Measurements from ENCODE around the gene PATE1.
"Not testable (repeated sequence)": the region's sequence is repeated elsewhere in the genome, so short reads cannot be mapped to it uniquely, and the experiment has no call there.

The PATE1 gene, protein sequence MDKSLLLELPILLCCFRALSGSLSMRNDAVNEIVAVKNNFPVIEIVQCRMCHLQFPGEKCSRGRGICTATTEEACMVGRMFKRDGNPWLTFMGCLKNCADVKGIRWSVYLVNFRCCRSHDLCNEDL

DNA sequence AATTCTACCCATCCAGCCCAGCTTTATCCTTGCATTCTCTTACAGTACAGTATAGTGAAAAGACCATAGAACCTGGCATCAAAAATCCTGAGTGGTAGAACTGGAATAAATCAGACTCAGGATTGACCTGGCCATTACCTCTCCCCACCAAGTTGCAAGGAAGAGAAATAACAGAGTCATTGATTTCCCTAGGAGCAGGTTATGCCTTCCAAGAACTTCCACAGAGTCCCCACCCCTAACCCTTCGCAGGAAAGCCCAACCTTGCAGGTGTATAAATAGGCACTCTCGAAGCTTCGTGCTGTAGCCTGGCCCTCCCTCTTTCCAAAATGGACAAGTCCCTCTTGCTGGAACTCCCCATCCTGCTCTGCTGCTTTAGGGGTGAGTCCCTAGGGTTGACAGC, at the start of gene PATE1:
Gene PATE1 (plus strand): TSS at position 301 of the 400 bp plus-strand sequence. CDS start 26 bp downstream, at position 327.
- DNase-seq, result no peak

DNA sequence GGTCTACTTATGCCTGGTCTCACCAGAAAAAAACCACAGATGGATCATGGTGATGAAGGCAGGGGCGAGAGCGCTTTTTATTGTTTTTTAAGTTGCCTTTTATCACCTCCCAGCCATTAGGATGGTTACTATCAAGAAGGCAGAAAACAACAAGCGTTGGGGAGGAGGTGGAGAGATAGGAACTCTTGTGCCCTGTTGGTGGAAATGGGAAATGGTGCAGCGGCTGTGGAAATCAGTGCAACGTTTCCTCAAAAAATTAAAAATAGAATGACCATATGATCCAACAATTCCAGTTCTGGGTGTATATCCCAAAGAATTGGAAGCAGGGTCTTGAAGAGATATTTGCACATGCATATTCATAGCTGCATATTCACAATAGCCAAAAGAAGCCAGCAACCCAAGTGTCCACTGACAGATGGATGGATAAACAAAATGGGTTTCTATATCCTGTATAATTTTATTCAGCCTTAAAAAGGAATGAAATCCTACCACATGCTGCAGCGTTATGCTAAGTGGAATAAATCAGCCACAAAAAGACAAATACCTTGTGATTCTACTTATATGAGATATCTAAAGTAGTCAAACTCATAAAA, 45.0 kb upstream of the PATE1 start:
- no peak for DNase-seq

DNA sequence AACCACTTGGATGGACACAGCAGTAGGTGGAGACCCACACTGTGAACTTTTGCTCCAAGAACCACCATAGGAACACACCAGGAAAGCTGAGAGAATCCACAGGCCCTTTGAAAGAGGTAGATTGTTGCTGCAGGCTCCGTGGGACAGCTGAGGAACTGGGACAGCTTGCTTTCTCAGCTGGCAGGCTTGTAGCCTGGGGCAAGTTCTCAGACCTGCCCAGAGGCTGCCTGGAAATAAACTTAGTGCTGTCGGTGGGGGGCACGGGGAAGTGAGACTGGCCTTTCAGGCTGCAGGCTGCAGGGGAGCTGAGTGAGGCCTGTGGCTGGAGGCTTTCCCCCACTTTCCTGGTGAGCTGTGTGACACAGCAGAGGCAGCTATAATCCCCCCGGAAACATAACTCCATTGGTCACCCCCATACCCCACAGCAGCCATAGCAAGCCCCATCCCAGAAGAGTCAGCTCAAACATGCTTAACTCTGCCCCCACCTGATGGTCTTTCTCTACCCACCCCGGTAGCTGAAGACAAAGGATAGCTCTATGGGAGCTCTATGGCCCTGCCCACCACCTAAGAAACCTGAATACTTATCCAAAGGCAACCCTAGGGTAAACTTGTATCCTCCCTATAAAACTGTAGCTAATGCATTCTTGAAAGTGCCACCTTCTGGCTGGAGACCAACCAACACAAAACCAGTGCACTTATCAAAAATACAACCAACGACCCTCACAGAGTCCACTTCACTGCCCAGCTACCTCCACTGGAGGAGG, 44.0 kb upstream of the PATE1 start:
- DNase-seq, result no peak

DNA sequence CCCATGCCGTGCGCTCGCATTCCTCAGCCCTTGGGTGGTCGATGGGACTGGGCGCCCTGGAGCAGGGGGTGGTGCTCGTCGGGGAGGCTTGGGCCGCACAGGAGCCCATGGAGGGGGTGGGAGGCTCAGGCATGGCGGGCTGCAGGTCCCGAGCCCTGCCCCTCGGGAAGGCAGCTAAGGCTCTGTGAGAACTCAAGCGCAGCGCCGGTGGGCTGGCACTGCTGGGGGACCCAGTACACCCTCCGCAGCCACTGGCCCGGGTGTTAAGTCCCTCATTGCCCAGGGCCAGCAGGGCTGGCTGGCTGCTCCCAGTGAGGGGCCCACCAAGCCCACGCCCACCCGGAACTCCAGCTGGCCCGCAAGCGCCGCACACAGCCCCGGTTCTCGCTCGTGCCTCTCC, 41.4 kb upstream of the PATE1 start:
- DNase-seq, result not testable (repeated sequence)

DNA sequence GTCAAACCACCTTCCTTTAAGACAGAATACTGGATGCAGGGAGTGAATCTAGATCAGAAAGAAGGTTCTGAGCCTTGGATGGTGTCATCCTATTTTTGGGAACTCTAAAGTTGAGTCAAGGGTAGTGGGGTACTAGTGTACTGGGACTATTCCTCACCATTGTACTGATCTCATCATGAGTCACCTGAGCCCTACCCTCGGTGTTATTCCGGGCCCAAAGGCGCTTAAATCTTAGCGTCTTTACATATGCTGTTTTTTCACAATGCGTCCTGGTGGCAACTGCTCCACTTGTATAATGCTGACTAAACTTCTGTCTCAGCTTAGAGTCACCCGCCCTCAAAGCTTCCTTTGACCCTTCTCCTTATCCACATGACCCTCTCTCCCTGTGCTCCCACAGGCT, 25.3 kb upstream of the PATE1 start:
- no peak for DNase-seq

DNA sequence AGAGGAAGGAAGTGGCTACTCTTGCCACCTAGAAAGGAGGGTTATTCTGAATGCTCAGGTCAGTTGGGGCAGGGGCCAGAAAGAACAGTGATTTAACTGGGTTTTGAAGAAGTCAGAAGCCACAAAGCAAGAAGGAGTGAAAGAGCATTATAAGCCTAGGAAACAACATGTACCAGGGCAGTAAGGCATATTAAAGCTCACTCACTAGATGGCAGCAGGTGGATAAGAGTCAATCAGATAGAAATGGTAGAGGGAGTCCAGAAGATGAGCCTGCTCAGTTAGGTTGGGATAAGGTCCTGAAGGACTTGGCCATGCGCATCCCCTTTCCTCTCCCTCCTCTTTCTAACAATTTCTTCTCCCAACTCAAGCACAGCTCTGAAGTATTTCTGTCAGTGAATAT, 22.0 kb upstream of the PATE1 start:
- DNase-seq, result no peak

DNA sequence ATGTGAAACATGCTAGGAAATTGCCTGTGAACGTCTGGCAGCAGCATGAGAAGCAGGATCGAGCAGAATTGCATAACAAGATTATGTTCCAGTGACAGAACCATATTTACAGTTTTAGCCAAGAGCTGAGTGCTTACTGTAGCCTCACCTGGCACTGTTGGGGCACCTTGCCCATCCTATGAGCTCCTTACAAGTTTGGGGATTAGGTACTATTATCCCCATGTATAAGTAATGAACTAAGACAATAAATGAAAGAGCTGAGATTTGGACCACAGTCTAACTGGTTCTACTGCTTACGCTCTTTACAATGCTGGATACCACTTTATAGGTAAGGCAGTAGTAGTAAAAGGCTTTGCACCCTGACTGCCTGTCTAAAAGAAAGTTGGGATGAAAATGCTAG, 17.1 kb upstream of the PATE1 start:
- no peak for DNase-seq

DNA sequence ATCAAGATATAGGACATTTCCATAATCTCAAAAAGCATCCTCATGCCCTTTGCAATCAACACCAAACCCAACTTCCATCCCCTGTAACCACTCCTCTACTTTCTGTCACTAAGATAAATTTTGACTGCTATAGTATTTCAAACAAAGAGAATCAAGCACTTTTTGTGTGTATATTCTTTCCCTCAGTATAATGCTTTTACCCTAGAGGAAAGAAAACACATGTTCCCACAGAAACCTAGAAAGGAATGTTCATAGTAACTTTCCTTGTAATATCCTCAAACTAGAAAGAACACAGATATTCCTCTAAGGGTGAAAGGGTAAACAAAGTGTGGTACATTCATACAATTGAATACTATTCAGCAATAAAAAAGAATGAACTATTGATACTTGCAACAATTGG, 5.5 kb upstream of the PATE1 start:
- no peak for DNase-seq

DNA sequence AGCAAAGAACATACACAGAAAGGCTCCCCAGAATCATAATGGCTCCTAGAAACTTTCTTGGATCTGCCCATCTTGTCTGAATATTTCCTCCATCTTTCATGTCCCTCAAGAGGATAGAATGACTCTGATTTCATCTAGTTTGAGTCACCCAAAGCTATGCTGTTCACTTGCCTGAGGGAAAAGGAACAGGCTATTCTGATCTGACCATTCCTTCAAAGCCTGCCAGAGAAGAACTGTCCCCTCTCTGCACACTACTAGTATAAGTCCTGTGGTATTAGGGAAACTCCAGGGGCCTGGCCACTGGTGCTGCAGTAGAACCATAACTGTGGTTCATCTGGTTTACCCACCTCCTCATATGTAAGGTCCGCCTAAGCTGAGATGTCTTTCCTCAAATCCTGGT, 2.4 kb upstream of the PATE1 start:
- DNase-seq, result no peak

DNA sequence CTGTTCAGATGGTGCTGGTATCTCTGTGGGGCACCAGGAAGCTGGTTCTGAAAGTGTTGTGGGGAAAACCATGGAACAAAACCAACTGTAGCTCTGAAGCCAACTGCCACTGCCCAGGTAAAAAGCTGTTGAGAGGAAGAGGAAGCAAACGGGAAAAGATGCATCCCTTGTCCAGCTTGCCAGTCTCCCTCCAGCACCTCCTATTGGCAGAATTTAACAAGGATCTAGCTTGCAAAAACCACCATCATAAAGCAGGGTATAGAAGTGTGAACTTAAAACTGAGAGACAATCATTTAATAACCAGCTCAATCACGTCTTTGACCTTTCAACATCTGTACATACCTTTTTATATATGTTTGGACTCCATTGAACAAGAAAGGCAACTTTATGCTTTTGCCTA, 4.5 kb downstream of the PATE1 start:
- DNase-seq, result no peak

DNA sequence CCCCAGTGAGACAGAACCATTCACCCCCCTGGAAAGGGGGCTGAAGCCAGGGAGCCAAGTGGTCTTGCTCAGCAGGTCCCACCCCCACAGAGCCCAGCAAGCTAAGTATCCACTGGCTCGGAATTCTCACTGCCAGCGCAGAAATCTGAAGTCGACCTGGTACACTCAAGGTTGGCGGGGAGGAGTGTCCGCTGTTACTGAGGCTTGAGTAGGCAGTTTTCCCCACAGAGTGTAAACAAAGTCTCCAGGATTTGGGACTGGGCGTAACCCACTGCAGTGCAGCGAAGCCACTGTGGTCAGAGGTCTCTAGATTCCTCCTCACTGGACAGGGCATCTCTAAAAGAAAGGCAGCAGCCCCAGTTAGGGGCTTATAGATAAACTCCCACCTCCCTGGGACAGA, 10.0 kb downstream of the PATE1 start:
- no peak for DNase-seq

DNA sequence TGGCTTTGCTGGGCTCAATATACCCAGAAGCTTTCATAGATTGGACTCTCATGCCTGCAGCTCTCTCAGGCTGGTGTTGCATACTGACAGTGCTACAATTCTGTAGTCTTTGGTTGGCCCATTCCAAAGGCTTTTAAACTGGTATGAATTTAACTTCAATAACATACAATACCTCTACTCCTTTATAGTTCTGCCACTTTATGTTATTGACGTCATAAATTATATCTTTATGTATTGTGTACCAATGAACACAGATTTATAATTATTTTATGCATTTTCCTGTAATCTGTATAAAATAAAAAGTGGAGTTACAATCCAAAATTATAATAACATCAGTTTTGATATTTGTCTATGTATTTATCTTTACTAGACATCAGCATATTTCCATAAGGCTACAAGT, 16.4 kb downstream of the PATE1 start:
- DNase-seq, result no peak

DNA sequence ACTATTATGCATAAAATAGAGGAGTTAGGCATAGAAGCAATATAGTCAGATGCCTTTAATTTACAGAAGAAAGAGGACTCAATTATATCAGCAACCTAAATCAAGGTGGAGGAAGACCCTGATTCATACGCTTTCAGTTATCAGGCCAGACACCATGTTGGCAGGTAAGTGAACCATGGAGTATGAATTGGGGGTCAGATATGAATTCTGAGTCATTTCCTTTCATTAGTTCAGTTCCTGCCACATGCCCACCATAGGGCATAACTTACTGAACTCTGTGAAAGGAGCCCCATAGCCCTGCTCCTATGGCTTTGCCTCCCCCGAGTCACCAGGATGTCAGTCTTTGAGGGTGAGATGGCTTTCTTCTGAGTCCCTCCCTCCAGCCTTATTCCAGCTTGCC, 17.4 kb downstream of the PATE1 start:
- DNase-seq, result no peak

DNA sequence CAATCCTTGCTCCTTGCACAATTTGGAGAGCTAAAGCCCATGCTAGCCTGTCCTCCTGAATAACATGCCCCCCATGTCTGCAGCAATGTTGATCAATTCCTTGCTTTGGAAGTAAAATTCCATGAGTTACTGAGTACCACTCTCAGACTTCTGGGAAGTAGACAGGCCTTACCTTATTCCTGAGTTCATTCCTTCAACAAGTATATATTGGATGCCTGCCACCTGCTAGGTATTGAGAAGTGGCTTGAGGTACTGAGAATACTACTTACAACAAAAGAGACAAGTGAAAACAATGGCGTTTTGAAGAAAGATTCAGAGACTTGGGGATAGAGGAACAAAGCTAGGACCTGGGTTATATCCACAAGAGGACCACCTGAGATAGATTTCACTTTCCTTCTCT, 20.2 kb downstream of the PATE1 start:
- no peak for DNase-seq

DNA sequence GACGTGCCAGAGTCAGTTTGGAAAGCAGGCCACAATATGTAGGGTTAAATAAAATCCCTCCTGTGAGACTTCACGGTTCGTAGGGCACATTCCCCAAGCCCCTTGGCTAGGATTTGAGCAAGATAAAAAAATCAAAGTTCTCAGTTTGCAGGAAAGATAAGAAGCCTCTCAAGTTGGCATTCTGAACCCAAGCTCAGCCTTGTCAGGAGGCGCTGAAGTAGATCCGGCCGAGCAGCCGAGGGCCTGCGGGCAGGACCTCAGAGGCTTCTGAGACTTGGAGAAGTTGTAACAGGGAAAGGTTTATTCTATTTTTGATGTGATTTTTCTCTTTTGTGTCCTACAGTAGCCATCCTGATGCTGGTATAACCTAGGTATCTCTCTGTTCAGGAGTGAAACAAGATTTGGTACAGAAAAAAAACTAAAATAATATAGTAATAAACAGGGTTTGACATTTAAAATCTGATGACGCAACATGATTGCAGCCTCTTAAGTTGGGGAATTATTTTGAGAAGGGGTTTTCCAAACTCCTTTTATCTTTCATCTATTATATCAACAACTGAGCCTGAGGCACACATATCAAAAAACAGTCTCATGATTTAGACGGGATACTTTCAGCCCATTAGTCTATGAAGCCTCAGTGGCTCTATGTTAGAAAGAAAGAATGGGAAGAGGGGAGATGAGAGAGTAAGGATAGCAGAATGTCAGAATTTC, 22.4 kb downstream of the PATE1 start:
- DNase-seq, result no peak

DNA sequence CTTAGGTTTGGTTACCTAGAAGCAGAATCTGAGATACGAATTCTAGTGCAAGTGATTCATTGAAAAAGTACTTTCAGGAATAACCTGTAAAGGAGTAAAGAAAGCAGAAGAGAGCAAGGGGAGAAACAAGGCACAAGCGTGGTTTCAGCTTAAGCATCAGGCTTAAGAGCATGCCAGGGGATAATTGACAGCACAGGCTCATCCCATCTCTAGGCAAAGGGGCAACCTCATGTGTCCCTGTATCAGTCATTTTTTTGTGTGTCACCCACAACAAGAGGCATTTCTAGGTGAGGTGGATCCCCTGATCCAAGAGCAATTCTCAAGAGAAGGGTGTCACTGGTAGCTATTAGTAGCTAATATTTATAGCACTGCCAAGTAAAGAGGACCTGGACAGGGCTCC, 24.5 kb downstream of the PATE1 start:
- DNase-seq, result no peak

DNA sequence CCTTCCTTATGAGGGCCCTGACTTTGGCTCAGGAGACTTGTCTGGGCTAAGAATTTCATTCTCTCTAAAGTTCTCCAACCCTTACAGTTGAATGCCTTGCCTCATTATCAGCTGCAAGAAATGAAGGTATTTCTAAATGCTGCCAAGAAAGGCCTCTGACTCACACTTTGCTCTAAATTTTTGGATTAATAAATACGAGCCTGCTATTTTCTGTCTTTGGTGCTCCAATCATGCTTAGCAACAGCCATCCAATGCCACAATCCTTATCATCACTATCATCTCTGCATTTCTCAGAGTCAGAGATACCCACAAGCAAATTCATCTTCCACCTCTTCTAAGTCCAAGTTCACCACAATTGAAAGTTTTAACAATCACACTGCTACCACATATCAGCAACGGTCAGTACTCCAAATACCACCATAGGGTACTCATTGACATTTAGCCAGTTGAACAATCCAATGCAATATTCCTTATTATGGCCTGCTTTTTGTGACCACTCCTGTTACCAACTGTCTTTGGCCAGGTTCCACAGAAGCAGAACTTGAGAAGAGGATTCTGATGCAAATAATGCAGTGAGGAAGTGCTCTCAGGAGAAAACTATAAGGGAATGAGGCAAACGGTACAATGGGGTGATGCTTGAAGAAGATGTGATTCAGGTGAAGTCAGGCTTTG, 26.9 kb downstream of the PATE1 start:
- no peak for DNase-seq

DNA sequence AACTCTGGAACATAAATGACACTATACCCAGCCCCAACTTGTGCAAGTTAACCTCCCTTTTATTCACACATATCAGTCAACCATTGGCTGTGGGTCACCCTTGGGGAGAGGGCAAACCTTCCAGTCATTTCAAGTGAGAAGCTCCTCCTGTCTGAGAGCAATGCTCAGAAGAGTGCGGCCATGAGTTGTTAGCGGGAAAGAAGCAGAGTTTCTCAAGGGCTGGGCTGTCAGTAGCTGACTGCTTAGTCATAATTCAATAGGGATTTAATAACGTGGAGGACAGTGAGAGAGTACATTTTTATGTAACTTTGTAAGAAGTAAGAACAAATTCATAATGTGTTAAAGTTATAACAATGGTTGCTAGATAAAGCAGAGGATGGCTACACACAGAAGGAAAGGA, 27.4 kb downstream of the PATE1 start:
- DNase-seq, result no peak

DNA sequence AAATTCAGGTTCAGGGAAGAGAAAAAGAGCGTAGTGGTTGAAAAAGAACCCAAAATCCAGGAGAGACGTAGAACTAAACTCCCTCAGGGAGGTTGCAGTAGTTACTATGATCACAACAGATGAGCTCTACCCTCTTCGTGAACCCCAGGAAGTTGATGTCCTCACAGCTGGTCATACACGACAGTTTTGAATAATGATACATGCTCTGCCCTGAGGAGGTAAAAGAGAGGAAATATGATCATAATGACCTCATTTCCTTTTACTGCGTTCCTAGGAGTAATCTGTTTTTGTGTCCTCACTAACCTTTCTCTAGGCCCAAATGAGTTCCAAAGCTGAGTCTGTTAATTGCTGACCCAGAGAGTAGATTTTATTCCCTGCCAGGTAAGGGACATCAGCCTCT, 31.2 kb downstream of the PATE1 start:
- DNase-seq, result no peak

DNA sequence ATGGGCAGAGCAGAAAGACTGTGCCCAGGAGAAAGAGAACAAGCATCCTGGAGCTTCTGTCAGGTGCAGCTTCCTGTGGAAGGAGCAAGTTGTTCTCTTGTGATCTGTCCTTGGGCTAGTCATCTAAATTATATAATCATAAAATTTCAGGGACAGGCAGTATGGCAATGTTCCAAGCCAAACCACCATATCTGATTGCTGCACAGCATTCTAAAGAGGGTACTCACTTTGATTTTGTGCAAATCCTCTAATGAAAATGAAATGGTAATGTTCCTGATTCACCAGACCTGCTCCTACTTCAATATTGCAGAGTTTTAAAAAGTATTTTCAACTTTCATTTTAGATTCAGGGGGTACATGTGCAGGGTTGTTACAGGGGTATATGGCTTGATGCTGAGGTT, 32.6 kb downstream of the PATE1 start, which contains the start of gene PATE2:
Gene PATE2 (minus strand): TSS at position 101 of the 400 bp plus-strand sequence. CDS start 55 bp downstream, at position 46.
- no peak for DNase-seq

DNA sequence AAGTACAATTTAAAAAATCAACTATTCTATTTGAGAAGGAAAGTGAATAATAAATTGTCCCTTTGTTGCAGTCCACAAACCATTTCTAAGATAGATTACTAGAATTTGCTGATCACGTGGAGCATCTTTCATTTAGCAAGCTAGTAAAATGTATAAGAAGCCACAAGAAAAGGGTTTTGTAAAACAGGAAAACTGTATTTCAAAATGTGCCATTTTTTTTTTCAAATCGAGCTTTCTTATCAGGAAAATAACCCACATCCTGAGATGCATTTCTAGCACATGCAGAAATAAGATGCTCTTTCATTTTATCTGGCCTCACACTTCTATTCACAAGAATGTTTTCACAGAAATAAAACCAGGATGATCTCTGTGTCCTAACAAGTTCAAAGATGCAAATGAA, 38.6 kb downstream of the PATE1 start:
- no peak for DNase-seq

DNA sequence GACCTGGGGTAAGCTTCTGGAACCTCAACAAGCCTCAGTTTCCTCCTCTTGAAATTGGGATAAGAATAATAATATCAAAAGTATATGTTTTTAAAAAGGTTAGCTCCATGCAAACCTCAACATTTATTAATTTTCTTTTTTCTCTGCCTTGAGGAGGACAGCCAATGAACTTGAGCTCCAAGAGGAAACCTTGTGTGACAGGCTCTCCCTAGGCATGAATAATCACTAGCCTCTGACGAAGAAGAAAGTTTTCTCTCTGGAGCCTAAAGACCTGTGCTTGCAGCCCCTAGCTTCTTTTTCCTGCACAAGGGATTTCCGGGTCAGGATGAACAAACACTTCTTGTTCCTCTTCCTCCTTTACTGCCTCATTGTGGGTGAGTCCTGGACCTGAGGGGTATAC, 41.7 kb downstream of the PATE1 start, which contains the start of gene PATE3:
Gene PATE3 (plus strand): TSS at position 301 of the 400 bp plus-strand sequence. CDS start 25 bp downstream, at position 326.
- no peak for DNase-seq

DNA sequence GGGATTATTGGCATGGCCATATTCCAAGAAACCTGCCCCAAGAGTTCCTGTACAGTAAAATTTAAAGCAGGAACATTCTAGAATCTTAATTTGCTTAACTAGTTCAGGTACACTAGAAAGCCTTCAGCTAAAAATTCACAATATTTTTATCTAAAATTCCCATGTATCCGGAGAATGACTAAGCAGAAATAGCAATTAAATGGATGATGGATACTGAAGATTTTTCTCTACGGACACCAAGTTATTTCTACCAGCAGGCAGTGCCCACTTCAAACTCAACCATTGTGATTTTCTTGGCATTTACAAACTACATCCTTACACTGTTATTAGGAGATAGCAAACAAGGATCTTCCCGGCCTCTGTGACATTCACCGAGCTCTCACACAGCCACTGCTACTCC, 44.7 kb downstream of the PATE1 start:
- no peak for DNase-seq

All from DMS79 (cell line).